Measurements from ENCODE around the gene DSEL. TPM values are rescaled to one million over a fixed set of nuclear protein-coding genes. Genes with fewer than 3 reads are reported as not detected.

DSEL gene
- total RNA-seq, 1 donor from 2014 or later = 19.1 TPM

GRCh38 chr18:67513280-67513679, 3.2 kb downstream of the DSEL start:
- intact Hi-C loops (cut with DNase I) = loop anchor here (10.0 kb wide), 1 partner anchor 1102 kb away; no protein-coding TSS in a partner anchor
- no peak for DNase-seq (ENCODE audit: low spot score in 2 of 2)
- no peak overlapping the region for H3K4me3 ChIP-seq
- H3K27ac ChIP-seq = no peak overlapping the region
- peaks cover 10 to 34% of the 10 kb centered on the region in 2 donors for H3K36me3 ChIP-seq
- TF ChIP-seq CTCF (IDR thresholded peaks at IDR 0.05) = no peak
- H3K9me3 ChIP-seq = peaks cover 3 to 18% of the 10 kb centered on the region in 2 donors
- no peaks in the 10 kb centered on the region for H3K27me3 ChIP-seq
- peaks cover 0 to 9% of the 10 kb centered on the region in 2 donors for H3K4me1 ChIP-seq

- H3K4me1 ChIP-seq = peaks cover 0 to 4% of the 10 kb centered on the region in 2 donors
- H3K9me3 ChIP-seq = peaks cover 3 to 18% of the 10 kb centered on the region in 2 donors
- intact Hi-C loops (cut with DNase I) = loop anchor here (10.0 kb wide), 1 partner anchor 1103 kb away; no protein-coding TSS in a partner anchor
- peaks cover 10 to 34% of the 10 kb centered on the region in 2 donors for H3K36me3 ChIP-seq
- H3K4me3 ChIP-seq = no peak overlapping the region
- no peak for DNase-seq (ENCODE audit: low spot score in 2 of 2)
- H3K27me3 ChIP-seq = no peaks in the 10 kb centered on the region
- TF ChIP-seq CTCF (IDR thresholded peaks at IDR 0.05) = no peak
- no peak overlapping the region for H3K27ac ChIP-seq
Measured at GRCh38 chr18:67511840-67512239, 4.7 kb downstream of the DSEL start.

- Histone ChIP-seq H3K4me1 (peaks cover 0 to 4% of the 10 kb centered on the region in 2 donors), H3K27me3 (no peaks in the 10 kb centered on the region), H3K27ac (no peak overlapping the region), H3K36me3 (peaks cover 10 to 34% of the 10 kb centered on the region in 2 donors), H3K4me3 (no peak overlapping the region), H3K9me3 (peaks cover 3 to 18% of the 10 kb centered on the region in 2 donors)
- DNase-seq (ENCODE audit: low spot score in 2 of 2) = no peak
- TF ChIP-seq CTCF (IDR thresholded peaks at IDR 0.05) = no peak
- intact Hi-C loops (cut with DNase I) = loop anchor here (10.0 kb wide), 1 partner anchor 1104 kb away; no protein-coding TSS in a partner anchor
Measured at GRCh38 chr18:67510831-67511230, 5.7 kb downstream of the DSEL start.

- H3K27me3 ChIP-seq = no peaks in the 10 kb centered on the region
- peaks cover 3 to 18% of the 10 kb centered on the region in 2 donors for H3K9me3 ChIP-seq
- intact Hi-C loops (cut with DNase I) = loop anchor here (10.0 kb wide), 1 partner anchor 1105 kb away; no protein-coding TSS in a partner anchor
Measured at GRCh38 chr18:67509741-67510391, 6.7 kb downstream of the DSEL start.

GRCh38 chr18:67508146-67508545, 8.4 kb downstream of the DSEL start:
- DNase-seq (ENCODE audit: low spot score in 2 of 2) = no peak

More at GRCh38 chr18:67509741-67510391, 6.7 kb downstream of the DSEL start:
- Histone ChIP-seq H3K4me3 (no peak overlapping the region), H3K36me3 (peaks cover 10 to 34% of the 10 kb centered on the region in 2 donors), H3K27ac (no peak overlapping the region), H3K4me1 (peaks cover 0 to 4% of the 10 kb centered on the region in 2 donors)
- no peak for TF ChIP-seq CTCF (IDR thresholded peaks at IDR 0.05)
- DNase-seq (ENCODE audit: low spot score in 2 of 2) = no peak

More at GRCh38 chr18:67508146-67508545, 8.4 kb downstream of the DSEL start:
- no peaks in the 10 kb centered on the region for H3K4me1 ChIP-seq
- no peak for TF ChIP-seq CTCF (IDR thresholded peaks at IDR 0.05)
- peaks cover 3 to 18% of the 10 kb centered on the region in 2 donors for H3K9me3 ChIP-seq
- intact Hi-C loops (cut with DNase I) = no loop called here
- H3K27ac ChIP-seq = no peak overlapping the region
- peaks cover 6 to 31% of the 10 kb centered on the region in 2 donors for H3K36me3 ChIP-seq
- H3K27me3 ChIP-seq = no peaks in the 10 kb centered on the region
- no peak overlapping the region for H3K4me3 ChIP-seq
